Ovary (tissue), 3 donors: Measurements from ENCODE around the gene UGT1A4.

ENCODE experiments used
- EP300 ChIP-seq: sonication (generic); formaldehyde crosslinking; IDR thresholded peaks from one replicate; pipeline ENCODE4 v1.6.1; 2017; ENCODE audit warnings: antibody characterized with exemption
- POLR2A ChIP-seq: fragments of 450-650 bp; IDR thresholded peaks from one replicate; pipeline ENCODE4 v1.6.1; 2017; ENCODE audit warnings: antibody characterized with exemption, mild to moderate bottlenecking, moderate library complexity
- TF ChIP-seq, protein P1 (sequence below), 3 donors: fragments of 450-650 bp in 2 of 3; fragments of 200-600 bp in 1 of 3; IDR thresholded peaks; one replicate each; pipeline versions ENCODE4 v1.5.1 to v1.8.0; 2016 to 2022; ENCODE audit warnings: antibody characterized with exemption in 3 of 3, mild to moderate bottlenecking in 1 of 3
- donor health status: DM: no; HTN: no; CAD: no.

DNA sequence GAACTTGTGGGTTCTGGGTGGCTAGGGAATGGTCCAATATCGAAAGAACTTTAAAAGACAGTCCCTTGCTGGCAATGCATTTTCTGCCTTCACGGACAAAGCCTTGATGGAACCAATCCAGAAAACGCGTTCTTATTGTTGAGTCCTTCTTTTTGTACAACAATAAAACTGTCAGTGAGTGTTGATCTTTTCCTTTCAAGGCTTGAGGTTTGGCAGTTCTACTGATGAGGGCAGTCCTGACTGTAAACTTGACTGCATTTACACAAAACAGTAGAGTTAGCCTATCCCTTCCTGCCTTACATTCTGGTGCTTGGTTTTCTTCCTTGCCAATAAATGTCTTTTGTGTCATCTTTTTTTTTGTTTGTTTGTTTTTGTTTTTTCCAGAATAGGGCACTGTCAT, 39.3 kb upstream of the UGT1A4 start:
- TF ChIP-seq, protein P1, sequence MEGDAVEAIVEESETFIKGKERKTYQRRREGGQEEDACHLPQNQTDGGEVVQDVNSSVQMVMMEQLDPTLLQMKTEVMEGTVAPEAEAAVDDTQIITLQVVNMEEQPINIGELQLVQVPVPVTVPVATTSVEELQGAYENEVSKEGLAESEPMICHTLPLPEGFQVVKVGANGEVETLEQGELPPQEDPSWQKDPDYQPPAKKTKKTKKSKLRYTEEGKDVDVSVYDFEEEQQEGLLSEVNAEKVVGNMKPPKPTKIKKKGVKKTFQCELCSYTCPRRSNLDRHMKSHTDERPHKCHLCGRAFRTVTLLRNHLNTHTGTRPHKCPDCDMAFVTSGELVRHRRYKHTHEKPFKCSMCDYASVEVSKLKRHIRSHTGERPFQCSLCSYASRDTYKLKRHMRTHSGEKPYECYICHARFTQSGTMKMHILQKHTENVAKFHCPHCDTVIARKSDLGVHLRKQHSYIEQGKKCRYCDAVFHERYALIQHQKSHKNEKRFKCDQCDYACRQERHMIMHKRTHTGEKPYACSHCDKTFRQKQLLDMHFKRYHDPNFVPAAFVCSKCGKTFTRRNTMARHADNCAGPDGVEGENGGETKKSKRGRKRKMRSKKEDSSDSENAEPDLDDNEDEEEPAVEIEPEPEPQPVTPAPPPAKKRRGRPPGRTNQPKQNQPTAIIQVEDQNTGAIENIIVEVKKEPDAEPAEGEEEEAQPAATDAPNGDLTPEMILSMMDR (IDR thresholded peaks at IDR 0.05), result no peak
- TF ChIP-seq POLR2A, result no peak
- no peak for TF ChIP-seq EP300
